Measurements from ENCODE around the gene SPANXN4.

Gene SPANXN4

GRCh38 chrX:143025628-143026027, at the start of gene SPANXN4:
Gene SPANXN4, plus strand, starts transcription at chrX:143025928. Its CDS starts 87 bp downstream, at chrX:143026015.
- DNase-seq (ENCODE audit: low spot score), result no peak

GRCh38 chrX:142977128-142977914, 48.4 kb upstream of the SPANXN4 start:
- no peak for DNase-seq (ENCODE audit: low spot score)

- DNase-seq (ENCODE audit: low spot score), result no peak
These were observed 47.5 kb upstream of the SPANXN4 start for GRCh38 chrX:142978130-142978684.

GRCh38 chrX:142982679-142983078, 43.0 kb upstream of the SPANXN4 start:
- no peak for DNase-seq (ENCODE audit: low spot score)

GRCh38 chrX:142994988-142995387, 30.7 kb upstream of the SPANXN4 start:
- DNase-seq (ENCODE audit: low spot score), result no peak

- DNase-seq (ENCODE audit: low spot score), result no peak
These were observed 27.1 kb upstream of the SPANXN4 start for GRCh38 chrX:142998447-142999198.

- no peak for DNase-seq (ENCODE audit: low spot score)
These were observed 26.5 kb upstream of the SPANXN4 start for GRCh38 chrX:142999199-142999701.

GRCh38 chrX:143002206-143002605, 23.5 kb upstream of the SPANXN4 start:
- DNase-seq (ENCODE audit: low spot score), result no peak

GRCh38 chrX:143017272-143017671, 8.5 kb upstream of the SPANXN4 start:
- DNase-seq (ENCODE audit: low spot score), result no peak

GRCh38 chrX:143027275-143027674, 1.5 kb downstream of the SPANXN4 start:
- no peak for DNase-seq (ENCODE audit: low spot score)

GRCh38 chrX:143047511-143047910, 21.8 kb downstream of the SPANXN4 start:
- DNase-seq (ENCODE audit: low spot score), result no peak

- DNase-seq (ENCODE audit: low spot score), result no peak
These were observed 32.4 kb downstream of the SPANXN4 start for GRCh38 chrX:143058120-143058519.

GRCh38 chrX:143081231-143081630, 55.5 kb downstream of the SPANXN4 start:
- no peak for DNase-seq (ENCODE audit: low spot score)

- no peak for DNase-seq (ENCODE audit: low spot score)
These were observed 56.8 kb downstream of the SPANXN4 start for GRCh38 chrX:143082537-143082936.

Data from CD4-positive, alpha-beta T cell treated with Interleukin-6 at 100 ng/mL for 8 hours (primary cell).